Measurements from ENCODE around the gene TCF3. TPM values are rescaled to one million over a fixed set of nuclear protein-coding genes. Genes with fewer than 3 reads are reported as not detected.
"Not testable (repeated sequence)": the region's sequence is repeated elsewhere in the genome, so short reads cannot be mapped to it uniquely, and the experiment has no call there.

Gene TCF3
- total RNA-seq, 4 donors from 2014 or later = 61.0 to 105 (median 69.0) TPM

GRCh38 chr19:1668486-1669270 is 16.3 kb upstream of the TCF3 start:
- H3K4me3 ChIP-seq (ENCODE audit: low read depth, poor library complexity, severe bottlenecking) = no peak overlapping the region
- 2 to 3% methylated on average over 21 of the region's 21 CpGs for WGBS, 2 donors
- DNase-seq (ENCODE audit: low spot score in 2 of 2) = no peak
- TF ChIP-seq POLR2A (IDR thresholded peaks at IDR 0.05) (no peak), CTCF (IDR thresholded peaks at IDR 0.05) (no peak)
- intact Hi-C loops (cut with DNase I; ENCODE audit: low total_unique reads) = no loop called here

GRCh38 chr19:1668048-1668485 is 15.7 kb upstream of the TCF3 start:
- H3K4me3 ChIP-seq (ENCODE audit: low read depth, poor library complexity, severe bottlenecking) = no peak overlapping the region
- 18 to 43% methylated on average over 2 of the region's 2 CpGs for WGBS, 2 donors
- intact Hi-C loops (cut with DNase I; ENCODE audit: low total_unique reads) = no loop called here
- DNase-seq (ENCODE audit: low spot score in 2 of 2) = no peak
- TF ChIP-seq CTCF (IDR thresholded peaks at IDR 0.05) (no peak), POLR2A (IDR thresholded peaks at IDR 0.05) (no peak)

- no peak for DNase-seq (ENCODE audit: low spot score in 2 of 2)
- H3K4me3 ChIP-seq (ENCODE audit: low read depth, poor library complexity, severe bottlenecking) = no peak overlapping the region
- intact Hi-C loops (cut with DNase I; ENCODE audit: low total_unique reads) = no loop called here
- WGBS, 2 donors = 68 to 74% methylated on average over 12 of the region's 12 CpGs
- TF ChIP-seq CTCF (IDR thresholded peaks at IDR 0.05) (no peak), POLR2A (IDR thresholded peaks at IDR 0.05) (no peak)
Observed at GRCh38 chr19:1665565-1666047, 13.2 kb upstream of the TCF3 start.

- WGBS, 2 donors = 67 to 78% methylated on average over 13 of the region's 13 CpGs
Observed at GRCh38 chr19:1663852-1664251, 11.4 kb upstream of the TCF3 start.

GRCh38 chr19:1663227-1663626 is 10.8 kb upstream of the TCF3 start:
- intact Hi-C loops (cut with DNase I; ENCODE audit: low total_unique reads); DNase-seq (ENCODE audit: low spot score in 2 of 2); H3K4me3 ChIP-seq (ENCODE audit: low read depth, poor library complexity, severe bottlenecking): not testable (repeated sequence)
- WGBS, 2 donors = 92 to 93% methylated on average over 7 of the region's 7 CpGs

More at GRCh38 chr19:1663852-1664251, 11.4 kb upstream of the TCF3 start:
- no peak for DNase-seq (ENCODE audit: low spot score in 2 of 2)
- TF ChIP-seq CTCF (IDR thresholded peaks at IDR 0.05) = no peak
- no peak overlapping the region for H3K4me3 ChIP-seq (ENCODE audit: low read depth, poor library complexity, severe bottlenecking)
- intact Hi-C loops (cut with DNase I; ENCODE audit: low total_unique reads) = no loop called here

- intact Hi-C loops (cut with DNase I; ENCODE audit: low total_unique reads) = no loop called here
- no peak for DNase-seq (ENCODE audit: low spot score in 2 of 2)
- no peak overlapping the region for H3K4me3 ChIP-seq (ENCODE audit: low read depth, poor library complexity, severe bottlenecking)
- TF ChIP-seq CTCF (IDR thresholded peaks at IDR 0.05) = no peak
- no peak for TF ChIP-seq POLR2A (IDR thresholded peaks at IDR 0.05)
- WGBS, 2 donors = 95 to 97% methylated on average over 4 of the region's 4 CpGs
Observed at GRCh38 chr19:1661995-1662394, 9.6 kb upstream of the TCF3 start.

Data from lower leg skin (tissue), 4 donors.